Nucleus accumbens (tissue), 56 donors: Measurements from ENCODE around the gene MMP14.
"Not testable (repeated sequence)": the region's sequence is repeated elsewhere in the genome, so short reads cannot be mapped to it uniquely, and the experiment has no call there.

ENCODE experiments used
- DNase-seq, 56 donors: peaks; one replicate each; lab custom pipeline; 2025; lab: John Stamatoyannopoulos, UW

Gene MMP14

DNA sequence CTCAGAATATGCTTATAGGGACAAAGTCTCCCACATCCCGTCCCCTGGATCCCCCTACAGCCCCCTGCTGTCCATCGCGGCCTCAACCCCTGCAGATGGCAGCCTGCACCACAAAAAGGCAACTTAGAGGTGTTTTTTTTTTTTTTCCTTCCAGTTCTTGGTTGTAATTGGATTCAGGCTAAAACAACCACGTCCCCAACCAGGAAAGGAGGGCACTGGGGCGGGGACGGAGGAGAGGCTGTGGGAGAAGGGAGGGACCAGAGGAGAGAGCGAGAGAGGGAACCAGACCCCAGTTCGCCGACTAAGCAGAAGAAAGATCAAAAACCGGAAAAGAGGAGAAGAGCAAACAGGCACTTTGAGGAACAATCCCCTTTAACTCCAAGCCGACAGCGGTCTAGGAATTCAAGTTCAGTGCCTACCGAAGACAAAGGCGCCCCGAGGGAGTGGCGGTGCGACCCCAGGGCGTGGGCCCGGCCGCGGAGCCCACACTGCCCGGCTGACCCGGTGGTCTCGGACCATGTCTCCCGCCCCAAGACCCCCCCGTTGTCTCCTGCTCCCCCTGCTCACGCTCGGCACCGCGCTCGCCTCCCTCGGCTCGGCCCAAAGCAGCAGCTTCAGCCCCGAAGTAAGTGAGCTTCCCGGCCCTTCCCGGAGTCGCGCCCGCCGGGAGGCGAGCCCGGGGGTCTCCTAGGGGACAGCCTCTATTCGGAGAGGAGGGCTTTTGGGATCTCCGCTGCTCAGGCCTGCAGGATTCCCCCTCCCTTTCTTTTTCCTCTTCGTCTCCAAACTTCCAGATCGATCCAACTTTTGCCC lies at the start of gene MMP14:
MMP14 (plus strand) TSS at position 285 of the 813 bp plus-strand sequence; CDS start at position 518, 233 bp downstream.
- DNase-seq: peak in 6 of 56 donors; percentile 7 to 48 (median 26)

DNA sequence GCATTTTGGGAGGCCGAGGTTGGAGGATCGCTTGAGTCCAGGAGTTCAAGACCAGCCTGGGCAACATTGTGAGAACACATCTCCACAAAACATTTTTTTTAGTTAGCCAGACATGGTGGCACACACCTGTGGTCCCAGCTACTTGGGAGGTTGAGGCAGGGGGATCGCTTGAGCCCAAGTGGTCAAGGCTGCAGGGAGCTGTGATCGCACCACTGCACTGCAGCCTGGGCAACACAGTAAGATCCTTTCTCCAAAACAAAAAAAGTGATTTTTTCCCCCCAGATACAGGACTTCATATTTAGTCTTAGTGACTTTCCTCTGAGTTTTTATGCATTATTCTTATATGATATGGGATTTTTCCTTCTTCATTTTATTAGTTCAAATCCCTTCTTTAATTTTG lies 49.7 kb upstream of the MMP14 start:
- DNase-seq: no peak

DNA sequence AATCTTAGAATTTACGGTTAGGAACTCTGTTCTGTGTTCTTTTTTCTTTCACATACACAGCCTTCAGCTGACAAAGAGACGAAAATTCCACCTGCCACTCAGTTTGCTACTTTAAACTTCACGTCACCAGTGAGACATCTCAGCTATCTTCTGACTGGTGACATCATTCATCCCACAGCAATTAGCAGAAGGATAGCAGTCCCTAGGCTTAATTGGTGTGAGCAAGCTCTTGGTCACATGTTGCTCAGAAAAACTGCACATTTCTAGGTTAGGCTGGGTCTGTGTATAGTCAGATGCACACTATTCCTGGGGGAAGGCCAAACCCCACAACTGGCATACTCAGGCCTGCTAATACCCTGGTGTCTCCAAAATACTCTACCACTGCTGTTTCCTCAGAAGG lies 45.1 kb upstream of the MMP14 start:
- DNase-seq: no peak

DNA sequence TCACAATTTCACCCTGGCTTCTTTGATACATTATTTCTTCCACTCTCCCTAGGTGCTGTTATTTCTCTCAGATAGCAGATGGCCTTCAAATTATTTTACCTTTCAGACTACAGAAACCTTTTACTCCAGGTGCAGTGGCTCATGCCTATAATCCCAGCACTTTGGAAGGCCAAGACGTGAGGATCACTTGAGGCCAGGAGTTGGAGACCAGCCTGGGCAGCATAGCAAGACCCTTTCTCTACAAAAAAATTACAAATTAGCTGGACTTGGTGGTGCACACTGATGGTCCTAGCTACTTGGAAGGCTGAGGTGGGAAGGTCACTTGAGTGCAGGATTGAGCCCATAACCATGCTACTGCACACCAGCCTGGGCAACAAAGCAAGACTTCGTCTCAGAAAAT lies 44.2 kb upstream of the MMP14 start:
- no peak for DNase-seq

DNA sequence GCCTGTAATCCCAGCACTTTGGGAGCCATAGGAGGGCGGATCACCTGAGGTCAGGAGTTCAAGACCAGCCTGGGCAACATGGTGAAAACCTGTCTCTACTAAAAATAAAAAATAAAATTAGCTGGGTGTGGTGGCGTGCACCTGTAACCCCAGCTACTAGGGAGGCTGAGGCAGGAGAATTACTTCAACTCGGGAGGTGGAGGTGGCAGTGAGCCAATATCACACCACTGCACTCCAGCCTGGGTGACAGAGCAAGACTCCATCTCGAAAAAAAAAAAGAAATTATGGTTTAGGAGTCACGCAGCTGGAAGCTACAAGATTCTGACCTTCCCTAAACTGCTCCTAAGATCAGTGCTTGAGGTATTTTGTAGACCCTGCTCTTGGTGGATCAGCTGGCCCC lies 42.8 kb upstream of the MMP14 start:
- DNase-seq: not testable (repeated sequence)

DNA sequence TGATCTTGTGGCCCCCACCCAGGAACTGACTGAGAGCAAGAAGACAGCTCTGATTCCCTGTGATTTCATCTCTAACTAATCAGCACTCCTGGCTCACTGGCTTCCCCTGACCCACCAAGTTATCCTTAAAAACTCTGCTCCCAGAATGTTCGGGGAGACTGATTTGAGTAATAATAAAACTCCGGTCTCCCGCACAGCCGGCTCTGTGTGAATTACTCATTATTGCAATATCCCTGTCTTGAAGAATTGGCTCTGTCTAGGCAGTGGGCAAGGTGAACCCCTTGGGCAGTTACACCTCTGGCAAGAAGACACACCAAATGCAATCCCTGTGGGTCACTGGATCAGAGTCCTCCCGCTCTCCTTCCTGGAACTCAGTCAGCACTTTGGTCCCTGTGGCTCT lies 42.4 kb upstream of the MMP14 start:
- DNase-seq: no peak

DNA sequence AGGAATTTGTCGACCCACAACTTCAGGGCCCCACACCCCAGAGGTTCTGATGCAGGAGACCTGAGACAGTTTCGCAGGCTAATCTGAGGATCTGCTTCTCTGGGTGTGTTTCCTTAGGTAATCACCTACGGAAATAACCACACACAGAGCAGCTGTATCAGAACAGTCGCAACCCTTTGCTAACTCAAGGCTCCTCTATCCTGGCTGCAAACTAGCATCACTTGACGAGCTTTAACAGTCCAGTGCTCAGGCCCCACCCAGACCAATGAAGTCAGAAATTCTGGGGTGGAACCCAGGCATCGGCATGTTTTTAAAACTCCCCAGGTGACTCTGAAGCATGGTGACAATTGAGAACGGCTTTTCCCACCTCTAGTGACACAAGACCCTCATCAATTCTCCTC lies 41.8 kb upstream of the MMP14 start:
- no peak for DNase-seq

DNA sequence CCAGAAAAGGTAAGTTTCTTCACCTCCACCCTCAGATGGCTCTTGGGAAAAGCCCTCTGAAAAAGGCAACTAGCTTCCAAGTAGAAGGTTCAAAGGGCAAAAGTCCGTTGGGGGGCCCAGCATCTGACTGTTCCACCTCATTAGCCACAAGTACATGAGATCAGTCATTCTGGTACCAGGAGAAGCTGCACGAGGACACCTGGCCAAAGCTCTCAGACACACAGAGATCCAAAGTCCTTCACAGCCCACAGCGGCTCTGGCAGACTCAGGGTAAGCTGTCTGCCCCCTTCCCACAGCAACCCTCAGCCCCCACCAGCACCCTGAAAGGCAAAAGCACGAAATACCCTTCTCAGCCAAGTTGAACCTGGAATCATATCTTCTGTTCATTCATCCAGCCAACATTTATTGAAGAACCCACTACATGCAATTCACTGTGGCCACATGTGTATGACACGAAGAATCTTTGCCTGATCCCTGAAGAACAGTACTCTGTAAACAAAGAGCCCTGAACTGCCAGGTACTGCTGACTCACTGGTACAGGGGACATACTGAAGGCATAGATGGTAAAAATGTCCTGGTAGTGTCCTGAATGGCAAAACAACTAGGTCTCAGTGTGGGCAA lies 40.2 kb upstream of the MMP14 start:
- no peak for DNase-seq

DNA sequence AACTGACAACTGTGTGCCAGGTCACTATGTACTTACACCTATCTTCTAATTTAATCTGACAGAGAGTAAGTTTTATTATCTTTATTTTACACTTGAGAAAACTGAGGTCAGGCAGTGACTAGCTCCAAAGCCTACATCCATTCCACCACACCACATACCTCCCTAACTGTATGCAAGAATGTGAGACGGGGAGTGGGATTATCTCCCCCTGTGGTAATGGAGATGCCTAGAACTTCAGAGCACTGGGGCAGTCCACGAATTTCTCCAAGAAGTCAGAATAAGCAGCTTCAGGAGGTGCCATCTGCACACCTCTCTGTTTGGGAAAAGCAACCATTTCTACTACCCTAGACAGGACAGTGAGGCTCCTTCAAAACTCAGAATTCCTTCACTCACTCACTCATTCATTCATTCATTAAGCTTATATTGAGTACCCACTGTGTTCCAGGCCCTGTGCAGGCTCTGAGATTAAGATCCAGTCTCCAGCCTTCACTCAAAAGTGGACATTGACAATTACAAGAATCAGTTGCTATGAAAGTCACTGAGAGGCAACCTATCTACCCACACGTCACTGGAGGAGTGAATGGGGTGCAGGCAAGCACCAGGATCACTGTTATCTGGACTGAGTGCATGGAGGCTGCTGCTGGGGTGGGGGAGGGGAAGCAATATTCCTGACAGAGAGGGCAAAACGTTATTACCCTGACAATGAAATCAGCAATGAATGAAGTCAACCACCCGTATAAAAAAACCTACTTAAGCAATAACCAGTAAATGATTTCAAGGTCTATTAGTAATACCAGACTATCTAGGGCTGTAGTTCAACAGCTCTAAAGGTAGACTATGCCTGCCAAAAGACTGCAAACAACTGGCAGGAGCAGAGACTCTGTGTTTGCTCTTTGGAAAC lies 39.1 kb upstream of the MMP14 start:
- DNase-seq: no peak

DNA sequence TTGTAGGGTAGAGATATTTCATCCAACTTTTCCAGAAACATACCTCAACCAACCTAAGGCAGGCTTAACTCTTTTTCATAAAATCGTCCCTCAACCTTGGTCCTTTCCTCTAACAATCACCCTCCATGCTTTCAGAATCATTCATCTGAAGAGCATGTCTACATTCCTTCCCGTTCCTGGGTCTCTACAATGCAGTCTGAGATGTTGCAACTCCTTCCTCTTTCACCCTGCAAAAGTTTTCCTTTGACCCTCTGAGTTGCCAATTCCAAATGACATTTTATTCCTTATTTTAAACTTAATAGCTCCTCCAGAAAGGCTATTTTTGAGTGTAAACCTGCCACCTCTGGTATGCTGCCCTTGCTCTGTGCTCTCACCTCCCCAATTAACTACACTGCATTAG lies 37.9 kb upstream of the MMP14 start:
- no peak for DNase-seq

DNA sequence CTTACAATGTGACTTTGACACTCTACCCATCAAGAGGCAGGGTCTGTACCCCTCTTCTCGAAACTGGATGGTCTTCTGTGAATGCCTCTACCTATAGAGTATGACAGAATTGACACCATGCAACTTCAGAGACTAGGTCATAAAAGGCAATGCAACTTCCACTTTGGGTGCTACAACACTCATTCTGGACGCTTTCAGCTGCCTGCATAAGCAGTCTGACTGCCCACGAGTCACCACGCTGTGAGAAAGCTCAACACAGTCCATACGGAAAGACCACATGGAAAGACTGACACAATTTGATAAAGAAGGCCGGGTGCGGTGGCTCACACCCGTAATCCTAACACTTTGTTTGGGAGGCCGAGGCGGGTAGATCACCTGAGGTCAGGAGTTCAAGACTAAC lies 36.0 kb upstream of the MMP14 start:
- DNase-seq: no peak

DNA sequence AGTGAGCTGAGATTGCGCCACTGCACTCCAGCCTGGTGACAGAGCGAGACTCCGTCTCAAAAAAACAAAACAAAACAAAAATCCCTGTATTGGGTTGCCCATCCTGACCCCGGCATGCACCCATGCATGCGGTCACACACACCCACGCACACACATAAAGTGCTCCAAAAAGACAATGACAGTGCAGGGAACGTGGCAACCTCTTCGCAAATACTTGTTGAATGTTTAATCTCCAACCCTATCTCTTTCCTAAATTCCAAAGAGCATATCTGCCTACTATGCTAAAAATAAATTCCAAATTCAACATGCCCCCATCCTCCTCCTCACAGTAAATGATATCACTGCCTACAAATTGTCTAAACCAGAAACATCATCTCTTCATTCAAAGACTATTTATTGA lies 34.7 kb upstream of the MMP14 start:
- DNase-seq: no peak

DNA sequence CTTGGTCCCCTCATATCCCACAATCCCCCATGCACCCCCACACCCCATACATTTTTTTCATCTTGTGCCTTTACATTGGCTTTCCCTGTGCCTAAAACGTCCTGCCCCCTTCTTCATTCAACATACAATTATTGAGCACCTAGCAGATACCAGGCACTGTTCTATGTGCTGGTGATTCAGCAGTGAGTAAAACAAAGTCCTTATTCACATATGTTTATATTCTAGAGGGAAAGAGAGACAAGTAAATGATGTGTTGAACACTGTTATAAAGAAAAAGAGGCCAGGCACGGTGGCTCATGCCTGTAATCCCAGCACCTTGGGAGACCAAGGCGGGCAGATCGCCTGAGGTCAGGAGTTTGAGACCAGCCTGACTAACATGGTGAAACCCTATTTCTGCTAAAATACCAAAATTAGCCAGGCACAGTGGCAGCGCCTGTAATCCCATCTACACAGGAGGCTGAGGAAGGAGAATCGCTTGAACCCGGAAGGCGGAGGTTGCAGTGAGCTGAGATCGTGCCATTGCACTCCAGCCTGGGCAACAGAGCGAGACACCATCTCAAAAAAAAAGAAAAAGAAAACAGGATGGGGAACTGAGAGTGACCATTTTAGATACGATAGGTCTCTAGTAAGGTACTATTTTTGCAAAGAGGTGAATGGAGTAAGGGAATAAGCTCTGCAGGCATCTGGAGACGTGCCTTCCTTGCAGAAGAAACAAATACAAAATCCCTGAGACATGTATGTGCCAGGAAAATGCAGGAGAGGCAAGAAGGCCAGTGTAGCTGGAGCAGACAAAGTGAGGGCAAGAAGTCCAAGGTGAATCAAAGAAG lies 33.3 kb upstream of the MMP14 start:
- DNase-seq: no peak

DNA sequence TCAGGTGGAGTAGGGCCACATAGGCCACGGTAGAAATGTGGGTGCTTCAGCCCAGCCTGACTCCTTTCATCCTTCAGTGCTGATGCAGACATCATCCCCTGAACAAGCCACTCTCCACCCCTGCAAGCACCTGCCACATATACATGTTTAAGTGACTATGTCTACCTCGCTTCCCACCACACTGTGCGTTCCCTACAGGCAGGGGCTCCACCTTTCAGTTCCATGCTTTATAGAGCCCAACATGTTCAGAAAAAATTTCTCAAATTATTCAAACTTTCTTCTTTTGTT lies 32.8 kb upstream of the MMP14 start:
- DNase-seq: no peak

DNA sequence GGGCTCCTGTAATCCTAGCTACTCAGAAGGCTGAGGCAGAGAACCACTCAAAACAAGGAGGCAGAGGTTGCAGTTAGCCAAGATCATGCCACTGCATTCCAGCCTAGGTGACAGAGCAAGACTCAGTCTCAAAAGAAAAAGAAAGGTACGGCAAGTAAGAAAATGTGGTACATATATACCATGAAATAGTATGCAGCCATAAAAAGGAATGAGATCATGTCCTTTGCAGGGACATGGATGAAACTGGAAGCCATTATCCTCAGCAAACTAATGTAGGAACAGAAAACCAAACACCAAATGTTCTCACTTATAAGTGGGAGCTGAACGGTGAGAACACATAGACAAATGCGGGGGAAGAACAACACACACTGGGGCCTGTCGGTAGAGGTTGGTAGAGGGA lies 31.1 kb upstream of the MMP14 start:
- not testable (repeated sequence) for DNase-seq

DNA sequence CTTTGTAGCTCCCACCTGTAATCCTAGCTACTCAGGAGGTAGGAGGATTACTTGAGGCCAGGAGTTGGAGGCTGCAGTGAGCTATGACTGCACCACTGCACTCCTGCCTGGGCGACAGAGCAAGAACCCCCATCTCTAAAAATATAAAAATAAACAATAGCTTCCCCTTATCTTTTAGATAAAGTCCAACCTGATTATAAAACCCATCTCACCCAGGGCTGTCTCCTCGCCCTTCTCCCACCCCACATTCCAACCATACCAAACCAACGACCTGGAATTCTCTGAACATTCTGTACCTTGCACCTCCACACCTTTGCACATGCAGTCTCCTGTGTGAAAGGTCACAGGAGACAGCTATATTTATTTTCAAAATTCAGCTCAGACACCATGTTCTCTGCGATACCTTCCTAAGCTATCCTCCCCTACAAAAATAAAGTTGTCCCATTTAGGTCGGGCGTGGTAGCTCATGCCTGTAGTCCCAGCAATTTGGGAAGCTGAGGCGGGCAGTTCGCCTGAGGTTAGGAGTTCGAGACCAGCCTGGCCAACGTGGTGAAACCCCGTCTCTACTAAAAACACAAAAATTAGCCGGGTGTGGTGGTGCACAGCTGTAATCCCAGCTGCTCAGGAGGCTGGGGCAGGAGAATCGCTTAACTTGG lies 28.8 kb upstream of the MMP14 start:
- no peak for DNase-seq

DNA sequence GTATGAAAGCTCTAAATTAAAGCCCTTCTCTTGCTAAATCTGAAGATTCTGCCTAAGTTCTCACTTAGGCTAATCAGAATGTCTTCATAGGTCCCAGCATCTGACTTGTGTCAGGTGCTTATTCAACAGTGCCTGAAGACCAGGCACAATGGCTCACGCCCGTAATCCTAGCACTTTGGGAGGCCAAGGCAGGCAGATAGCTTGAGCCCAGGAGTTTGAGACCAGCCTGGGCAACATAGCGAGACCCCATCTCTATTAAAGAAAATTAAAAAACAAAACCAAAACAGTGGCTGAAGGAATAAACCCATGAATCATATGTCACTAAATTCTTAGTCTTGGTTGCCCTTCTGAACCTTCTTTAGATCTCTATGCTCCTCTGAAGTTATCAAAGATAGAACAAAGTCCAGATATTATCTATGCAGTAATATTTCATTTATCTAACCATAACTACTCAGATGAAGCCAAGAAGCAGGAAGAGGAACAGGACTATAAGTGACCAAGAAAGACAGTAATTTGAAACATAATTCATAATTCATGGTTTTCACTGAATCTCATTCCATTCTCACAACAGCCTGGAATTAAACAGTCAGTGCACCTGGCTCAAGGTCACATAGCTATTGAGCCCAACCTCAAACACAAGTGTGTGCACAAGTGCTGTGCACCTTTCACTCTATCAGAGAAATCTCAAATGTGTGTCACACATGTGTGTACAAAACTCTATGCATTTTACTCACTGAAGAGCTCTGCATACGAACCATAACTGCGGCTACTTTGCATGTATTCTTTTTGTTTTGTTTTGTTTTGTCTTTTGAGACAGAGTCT lies 27.8 kb upstream of the MMP14 start:
- no peak for DNase-seq

DNA sequence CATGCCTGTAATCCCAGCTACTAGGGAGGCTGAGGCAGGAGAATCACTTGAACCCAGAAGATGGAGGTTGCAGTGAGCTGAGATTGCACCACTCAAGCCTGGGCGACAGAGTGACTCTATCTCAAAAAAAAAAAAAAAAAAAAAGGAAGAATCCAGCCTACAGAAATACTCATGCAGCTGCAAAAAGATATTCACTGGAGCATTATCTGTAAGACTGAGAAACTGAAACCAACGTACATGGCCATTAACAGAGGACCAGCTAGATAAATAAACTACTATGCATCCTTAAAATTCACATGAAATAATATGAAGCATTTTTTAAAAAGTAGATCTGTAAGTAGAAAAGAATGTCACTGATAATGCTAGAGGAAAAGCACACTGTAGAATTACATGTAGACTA lies 24.7 kb upstream of the MMP14 start:
- no peak for DNase-seq

DNA sequence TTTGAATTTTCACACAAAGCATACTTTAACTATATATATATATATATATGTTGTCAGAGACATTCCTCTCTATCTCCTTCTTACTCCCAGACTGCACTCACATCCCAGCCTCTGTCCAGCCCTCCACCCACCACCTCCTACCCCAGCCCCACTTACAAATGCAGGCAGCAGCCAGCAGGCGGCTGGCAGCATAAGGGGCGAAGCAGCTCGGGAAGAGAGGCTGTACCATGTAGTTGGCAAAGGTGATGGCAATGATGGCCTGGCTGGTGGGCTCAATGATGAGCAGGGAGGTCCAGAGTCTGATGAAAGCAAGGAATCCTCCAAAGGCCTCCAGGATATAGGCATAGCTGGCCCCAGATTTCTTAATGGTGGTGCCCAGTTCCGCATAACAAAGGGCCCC lies 23.6 kb upstream of the MMP14 start:
- no peak for DNase-seq
